Measurements from ENCODE around the gene EDN2.

DNA sequence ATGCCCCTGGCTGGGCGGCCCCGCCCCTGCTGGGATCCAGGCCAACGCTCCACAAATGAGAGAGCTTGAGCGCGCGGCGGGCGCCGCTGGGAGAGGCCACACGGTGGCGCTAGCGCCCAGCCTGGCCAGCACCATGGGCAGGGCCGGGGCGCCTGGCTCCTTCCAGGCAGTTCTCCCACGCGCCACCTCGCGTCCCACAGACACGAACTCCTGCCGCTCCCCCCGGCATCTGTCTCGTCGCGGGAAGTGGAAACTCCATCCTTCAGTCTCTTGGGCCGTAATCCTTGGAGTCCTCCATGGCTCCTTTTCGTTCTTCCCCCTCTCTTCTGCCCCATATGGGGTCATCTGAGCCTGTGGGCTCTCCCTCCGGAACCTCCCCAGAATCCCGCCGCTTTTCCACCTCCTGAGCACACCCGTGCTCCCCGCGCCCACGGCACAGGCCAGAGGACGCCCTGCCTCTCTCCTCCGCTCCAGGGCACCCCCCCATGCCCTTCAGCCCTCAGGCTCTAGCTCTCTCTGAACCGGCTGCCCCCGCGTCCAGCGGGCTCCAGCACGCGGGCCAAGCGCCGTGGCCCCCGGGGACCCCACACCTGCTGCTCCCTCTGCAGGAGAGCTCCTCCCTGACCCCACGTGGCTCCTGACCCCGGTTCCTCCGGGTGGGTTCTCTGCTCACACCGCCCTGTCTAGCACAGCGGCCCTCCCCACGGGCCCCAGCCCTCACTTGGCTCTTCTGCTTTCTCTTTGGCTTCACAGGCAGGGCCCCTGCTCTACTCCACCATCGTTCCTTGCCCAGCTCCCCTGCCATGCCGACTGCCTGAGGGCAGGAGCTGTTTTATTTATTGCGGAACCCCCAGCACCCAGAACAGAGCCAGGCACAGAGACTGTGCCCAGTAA, 31.9 kb upstream of the EDN2 start:
- no peak for TF ChIP-seq POLR2A (IDR thresholded peaks at IDR 0.05)
- TF ChIP-seq, protein P1, sequence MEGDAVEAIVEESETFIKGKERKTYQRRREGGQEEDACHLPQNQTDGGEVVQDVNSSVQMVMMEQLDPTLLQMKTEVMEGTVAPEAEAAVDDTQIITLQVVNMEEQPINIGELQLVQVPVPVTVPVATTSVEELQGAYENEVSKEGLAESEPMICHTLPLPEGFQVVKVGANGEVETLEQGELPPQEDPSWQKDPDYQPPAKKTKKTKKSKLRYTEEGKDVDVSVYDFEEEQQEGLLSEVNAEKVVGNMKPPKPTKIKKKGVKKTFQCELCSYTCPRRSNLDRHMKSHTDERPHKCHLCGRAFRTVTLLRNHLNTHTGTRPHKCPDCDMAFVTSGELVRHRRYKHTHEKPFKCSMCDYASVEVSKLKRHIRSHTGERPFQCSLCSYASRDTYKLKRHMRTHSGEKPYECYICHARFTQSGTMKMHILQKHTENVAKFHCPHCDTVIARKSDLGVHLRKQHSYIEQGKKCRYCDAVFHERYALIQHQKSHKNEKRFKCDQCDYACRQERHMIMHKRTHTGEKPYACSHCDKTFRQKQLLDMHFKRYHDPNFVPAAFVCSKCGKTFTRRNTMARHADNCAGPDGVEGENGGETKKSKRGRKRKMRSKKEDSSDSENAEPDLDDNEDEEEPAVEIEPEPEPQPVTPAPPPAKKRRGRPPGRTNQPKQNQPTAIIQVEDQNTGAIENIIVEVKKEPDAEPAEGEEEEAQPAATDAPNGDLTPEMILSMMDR (IDR thresholded peaks at IDR 0.05) = peak in 1 of 3 donors; percentile 22

Data from lower leg skin (tissue), 3 donors.